Osteocyte (in vitro differentiated cells): Measurements from ENCODE around the gene OR6S1. TPM values are rescaled to one million over a fixed set of nuclear protein-coding genes. Genes with fewer than 3 reads are reported as not detected.

ENCODE experiments used
- DNase-seq: peaks from one replicate; pipeline ENCODE4 v3.0.0; 2021; ENCODE audit warnings: mixed read lengths; ENCODE audit not compliant: unreplicated experiment; ENCODE audit errors: extremely low spot score
- H3K27ac Mint-ChIP-seq: one replicate; pipeline ENCODE4 v1.8.0; 2021; ENCODE audit warnings: mild to moderate bottlenecking, mixed read lengths; ENCODE audit not compliant: unreplicated experiment
- H3K27me3 Mint-ChIP-seq: one replicate; pipeline ENCODE4 v1.8.0; 2021; ENCODE audit warnings: mixed read lengths; ENCODE audit not compliant: unreplicated experiment
- H3K36me3 Mint-ChIP-seq: one replicate; pipeline ENCODE4 v1.8.0; 2021; ENCODE audit warnings: mixed read lengths; ENCODE audit not compliant: unreplicated experiment
- H3K4me1 Mint-ChIP-seq: one replicate; pipeline ENCODE4 v1.8.0; 2021; ENCODE audit warnings: mixed read lengths; ENCODE audit not compliant: unreplicated experiment
- H3K4me3 Mint-ChIP-seq: one replicate; pipeline ENCODE4 v1.8.0; 2021; ENCODE audit warnings: mild to moderate bottlenecking, moderate library complexity, mixed read lengths; ENCODE audit not compliant: unreplicated experiment
- H3K9me3 Mint-ChIP-seq: one replicate; pipeline ENCODE4 v1.8.0; 2021; ENCODE audit warnings: mixed read lengths; ENCODE audit not compliant: unreplicated experiment
- CTCF ChIP-seq: fragments of 200-600 bp; sonication (generic); IDR thresholded peaks from 2 replicates; pipeline ENCODE4 v1.5.0; 2021; ENCODE audit warnings: antibody characterized with exemption, mild to moderate bottlenecking, moderate library complexity
- total RNA-seq: library from RNA; stranded (reverse); gene quantifications from 2 replicates; pipeline ENCODE4 v1.2.1, GENCODE V29; 2021

The OR6S1 gene
- total RNA-seq, 1 donor from 2014 or later, result not detected

GRCh38 chr14:20632831-20633691 lies 8.4 kb downstream of the OR6S1 start:
- no peaks in the 10 kb centered on the region for H3K9me3 Mint-ChIP-seq
- H3K4me3 Mint-ChIP-seq, result peak overlapping the region; percentile 65
- H3K36me3 Mint-ChIP-seq, result peaks cover 2% of the 10 kb centered on the region
- peaks cover 56% of the 10 kb centered on the region for H3K27me3 Mint-ChIP-seq
- DNase-seq, result no peak
- peaks cover 32% of the 10 kb centered on the region for H3K4me1 Mint-ChIP-seq
- H3K27ac Mint-ChIP-seq, result peak overlapping the region; percentile 13
- no peak for TF ChIP-seq CTCF

GRCh38 chr14:20632448-20632830 lies 9.1 kb downstream of the OR6S1 start:
- Mint-ChIP-seq H3K27me3 (peaks cover 60% of the 10 kb centered on the region), H3K27ac (peak overlapping the region; percentile 13), H3K4me3 (peak overlapping the region; percentile 65), H3K4me1 (peaks cover 36% of the 10 kb centered on the region), H3K36me3 (peaks cover 2% of the 10 kb centered on the region), H3K9me3 (no peaks in the 10 kb centered on the region)
- DNase-seq, result no peak
- TF ChIP-seq CTCF, result no peak

- Mint-ChIP-seq H3K27me3 (peaks cover 65% of the 10 kb centered on the region), H3K4me1 (peaks cover 37% of the 10 kb centered on the region), H3K36me3 (peaks cover 2% of the 10 kb centered on the region), H3K9me3 (no peaks in the 10 kb centered on the region), H3K27ac (no peak overlapping the region), H3K4me3 (peak overlapping the region; percentile 67)
- no peak for TF ChIP-seq CTCF
- DNase-seq, result no peak
These were observed 9.6 kb downstream of the OR6S1 start for GRCh38 chr14:20631880-20632389.

- no peak for DNase-seq
- peak overlapping the region; percentile 67 for H3K4me3 Mint-ChIP-seq
- H3K27ac Mint-ChIP-seq, result no peak overlapping the region
- peaks cover 64% of the 10 kb centered on the region for H3K27me3 Mint-ChIP-seq
- no peaks in the 10 kb centered on the region for H3K9me3 Mint-ChIP-seq
- H3K4me1 Mint-ChIP-seq, result peaks cover 42% of the 10 kb centered on the region
- TF ChIP-seq CTCF, result no peak
- H3K36me3 Mint-ChIP-seq, result peaks cover 2% of the 10 kb centered on the region
These were observed 10.2 kb downstream of the OR6S1 start for GRCh38 chr14:20631023-20631879.
